Subcutaneous adipose tissue (tissue), 4 donors: ENCODE results near the gene COX19. TPM values are rescaled to one million over a fixed set of nuclear protein-coding genes. Genes with fewer than 3 reads are reported as not detected.

Source experiments
- total RNA-seq, 4 donors: library from RNA; depleted of rRNA; stranded (reverse); fragments of >200 nt; gene quantifications; one replicate each; pipeline ENCODE4 v1.1.0, GENCODE V29; 2016
- TF ChIP-seq, protein P1 (sequence below): fragments of 450-650 bp; IDR thresholded peaks from one replicate; pipeline ENCODE4 v1.5.1; 2016; ENCODE audit warnings: low read depth, mild to moderate bottlenecking, control low read depth, antibody characterized with exemption, moderate library complexity

Gene COX19, protein sequence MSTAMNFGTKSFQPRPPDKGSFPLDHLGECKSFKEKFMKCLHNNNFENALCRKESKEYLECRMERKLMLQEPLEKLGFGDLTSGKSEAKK
- total RNA-seq = 10 to 100 TPM; 13.9 to 18.3 (median 14.9) TPM

DNA sequence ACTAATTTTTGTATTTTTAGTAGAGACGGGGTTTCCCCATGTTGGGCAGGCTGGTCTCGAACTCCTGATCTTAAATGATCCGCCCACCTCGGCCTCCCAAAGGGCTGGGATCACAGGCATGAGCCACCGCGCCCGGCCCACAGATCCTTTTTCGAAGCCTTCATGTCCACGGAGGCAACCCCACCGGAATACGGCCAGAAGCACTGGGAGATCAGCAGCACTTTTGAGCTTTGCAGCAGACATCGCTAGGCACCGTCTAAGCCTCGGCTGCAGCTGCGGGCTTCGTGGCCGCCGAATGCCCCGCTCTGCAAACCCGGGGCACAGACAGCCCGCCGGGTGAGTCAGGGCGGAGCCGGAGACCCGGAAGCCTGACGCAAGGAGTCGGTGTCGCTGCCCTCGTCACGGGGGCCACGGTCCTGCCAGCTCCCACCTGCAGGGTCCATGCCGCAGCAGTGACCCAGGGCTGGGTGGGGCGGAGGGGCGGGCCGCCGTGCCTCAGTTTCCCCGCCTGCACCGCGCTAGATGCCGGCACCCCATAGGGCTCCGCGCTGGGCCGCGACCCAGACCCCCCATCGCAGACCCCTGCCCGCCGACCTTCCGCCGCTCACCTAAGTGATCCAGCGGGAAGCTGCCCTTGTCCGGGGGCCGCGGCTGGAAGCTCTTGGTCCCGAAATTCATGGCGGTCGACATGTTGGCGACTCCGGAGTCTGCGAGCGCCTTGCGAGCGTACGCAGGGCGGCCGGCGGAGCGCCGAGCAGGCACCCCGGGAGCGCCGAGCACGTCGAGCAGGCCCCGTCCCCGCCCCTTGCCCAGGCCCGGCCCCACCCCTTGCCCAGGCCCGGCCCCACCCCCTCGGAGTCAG lies at the start of gene COX19:
Gene COX19, minus strand, starts transcription at position 730 of the 862 bp plus-strand sequence. Its CDS starts 40 bp downstream, at position 690.
- TF ChIP-seq, protein P1, sequence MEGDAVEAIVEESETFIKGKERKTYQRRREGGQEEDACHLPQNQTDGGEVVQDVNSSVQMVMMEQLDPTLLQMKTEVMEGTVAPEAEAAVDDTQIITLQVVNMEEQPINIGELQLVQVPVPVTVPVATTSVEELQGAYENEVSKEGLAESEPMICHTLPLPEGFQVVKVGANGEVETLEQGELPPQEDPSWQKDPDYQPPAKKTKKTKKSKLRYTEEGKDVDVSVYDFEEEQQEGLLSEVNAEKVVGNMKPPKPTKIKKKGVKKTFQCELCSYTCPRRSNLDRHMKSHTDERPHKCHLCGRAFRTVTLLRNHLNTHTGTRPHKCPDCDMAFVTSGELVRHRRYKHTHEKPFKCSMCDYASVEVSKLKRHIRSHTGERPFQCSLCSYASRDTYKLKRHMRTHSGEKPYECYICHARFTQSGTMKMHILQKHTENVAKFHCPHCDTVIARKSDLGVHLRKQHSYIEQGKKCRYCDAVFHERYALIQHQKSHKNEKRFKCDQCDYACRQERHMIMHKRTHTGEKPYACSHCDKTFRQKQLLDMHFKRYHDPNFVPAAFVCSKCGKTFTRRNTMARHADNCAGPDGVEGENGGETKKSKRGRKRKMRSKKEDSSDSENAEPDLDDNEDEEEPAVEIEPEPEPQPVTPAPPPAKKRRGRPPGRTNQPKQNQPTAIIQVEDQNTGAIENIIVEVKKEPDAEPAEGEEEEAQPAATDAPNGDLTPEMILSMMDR = no peak

DNA sequence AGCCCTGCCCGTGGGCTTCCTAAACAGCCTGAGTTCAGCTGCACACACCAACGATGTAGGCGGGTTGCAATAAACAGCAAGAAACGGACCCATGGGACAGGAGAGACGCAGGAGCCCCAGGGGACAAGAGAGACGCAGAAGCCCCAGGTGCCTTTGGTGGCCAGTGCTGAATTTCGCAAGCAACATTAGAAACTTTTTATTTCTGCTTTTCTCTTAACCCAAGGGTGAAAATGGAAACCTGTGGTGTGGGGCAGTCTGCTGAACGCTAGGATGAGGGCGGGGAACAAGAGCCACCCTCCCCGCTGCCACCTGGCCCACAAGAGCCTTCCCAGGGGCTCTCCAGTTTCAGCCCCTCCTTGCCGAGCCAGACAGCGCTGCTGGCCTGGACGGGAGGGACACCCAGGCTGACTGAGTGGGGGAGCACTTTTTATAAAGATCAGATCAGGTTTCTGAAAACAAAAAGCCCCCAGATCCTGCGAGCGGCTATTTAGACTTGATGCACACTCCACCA lies 49.0 kb upstream of the COX19 start:
- TF ChIP-seq, protein P1 = no peak

DNA sequence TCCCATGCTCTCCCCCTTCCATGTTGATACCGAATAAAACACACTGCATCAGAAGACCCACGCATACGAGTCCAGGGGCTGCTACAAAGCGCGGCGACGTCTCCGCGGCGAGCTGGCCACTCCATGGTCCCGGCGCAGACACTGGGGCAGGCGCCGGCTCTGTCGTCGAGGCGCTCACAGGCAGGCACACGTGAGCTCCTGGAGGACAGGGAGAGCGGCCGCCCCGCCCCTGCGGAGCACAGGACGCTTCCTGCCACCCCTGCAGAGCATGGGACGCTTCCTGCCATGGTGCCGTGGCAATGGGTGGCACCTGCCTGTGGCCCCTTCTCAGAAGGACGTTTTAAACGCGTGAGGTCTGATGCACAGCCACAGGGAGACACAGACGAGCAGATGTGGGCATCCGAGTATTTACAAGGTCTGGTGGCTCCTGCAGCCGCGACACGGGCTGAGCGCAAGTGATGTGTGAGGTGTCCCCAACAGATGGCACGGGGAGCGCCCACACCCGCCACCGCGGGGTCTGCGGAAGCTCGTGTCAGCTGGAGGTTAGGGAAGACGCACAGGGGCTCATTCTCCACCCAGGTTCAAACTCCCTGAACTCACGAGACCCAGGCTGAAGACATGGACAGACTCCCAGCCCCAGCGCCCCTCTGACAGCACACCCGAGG lies 47.6 kb upstream of the COX19 start:
- TF ChIP-seq, protein P1 = no peak

DNA sequence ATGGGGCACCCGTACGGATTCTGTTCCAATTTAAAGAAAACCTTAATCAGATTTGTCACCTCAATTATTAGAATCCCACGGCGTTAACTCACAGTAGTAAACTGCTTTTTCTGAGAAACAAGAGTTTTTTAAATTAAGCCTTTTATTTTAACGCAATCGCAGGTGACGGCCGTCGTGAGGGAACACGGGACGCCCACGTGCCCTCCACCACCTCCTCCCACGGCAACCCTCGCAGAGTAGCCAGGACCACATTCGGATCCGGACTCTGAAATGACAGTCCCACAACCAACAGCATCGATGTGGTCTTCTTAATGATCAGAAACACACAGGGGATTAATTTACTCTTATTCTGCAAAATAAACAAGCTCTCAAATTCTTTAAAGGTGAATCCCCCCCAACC lies 47.0 kb upstream of the COX19 start:
- TF ChIP-seq, protein P1 = no peak

DNA sequence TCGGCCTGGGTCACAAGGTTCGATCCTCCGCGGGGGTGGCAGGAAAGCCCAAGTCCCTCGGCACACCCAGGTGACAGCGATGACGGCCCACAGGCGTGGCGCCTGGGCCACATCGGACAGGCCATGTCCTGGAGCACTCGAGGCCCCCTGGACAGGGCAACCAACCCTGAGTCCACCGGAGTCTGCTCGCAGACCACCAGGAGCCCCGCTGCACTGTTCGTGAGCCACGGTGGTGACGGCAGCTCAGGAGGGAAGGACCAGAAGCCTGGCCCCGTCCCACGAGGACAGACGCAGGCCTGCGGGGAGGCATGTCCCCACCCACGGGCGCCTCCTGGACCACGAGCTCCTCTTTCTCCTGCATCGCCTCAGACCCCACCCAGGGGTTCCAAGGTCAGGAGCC lies 46.6 kb upstream of the COX19 start:
- TF ChIP-seq, protein P1 = no peak

DNA sequence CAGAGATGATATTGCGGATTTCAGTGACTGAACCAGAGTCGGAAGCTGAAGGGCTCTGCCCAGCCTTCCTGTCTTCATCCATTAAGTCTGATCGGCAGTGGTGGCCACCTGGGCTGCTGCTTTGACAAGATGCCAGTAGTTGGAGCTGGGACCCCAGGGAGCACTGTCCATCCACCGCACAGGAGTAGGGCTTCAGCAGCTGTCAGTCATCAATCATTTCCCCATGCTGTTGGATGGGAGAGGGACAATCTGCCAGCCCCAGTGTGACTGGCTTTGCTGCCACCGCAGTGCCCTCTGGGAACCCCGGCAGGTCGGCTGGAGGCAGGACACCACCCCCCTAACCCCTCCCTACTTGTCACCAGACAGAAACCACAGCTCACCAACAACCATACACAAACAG lies 46.0 kb upstream of the COX19 start:
- TF ChIP-seq, protein P1 = no peak

DNA sequence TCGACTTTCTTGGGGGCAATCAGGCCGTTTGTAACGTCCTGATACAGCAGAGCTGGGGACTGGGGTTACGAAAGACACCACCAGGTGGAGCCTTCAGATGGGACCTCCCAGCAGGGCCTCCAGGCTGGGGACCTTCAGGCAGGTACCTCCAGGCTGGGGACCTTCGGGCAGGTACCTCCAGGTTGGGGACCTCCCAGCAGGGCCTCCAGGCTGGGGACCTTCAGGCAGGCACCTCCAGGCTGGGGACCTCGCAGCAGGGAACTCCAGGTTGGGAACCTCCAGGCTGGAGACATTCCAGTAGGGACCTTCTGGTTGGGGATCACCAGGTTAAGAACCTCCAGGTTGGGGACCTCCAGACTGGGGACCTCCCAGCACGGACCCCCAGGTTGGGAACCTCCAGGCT lies 45.5 kb upstream of the COX19 start:
- TF ChIP-seq, protein P1 = no peak
